ENCODE results near the gene ENDOG. TPM values are rescaled to one million over a fixed set of nuclear protein-coding genes. Genes with fewer than 3 reads are reported as not detected.

Gene ENDOG
- total and polyA plus RNA-seq, 2 experiments from 2014 or later = 15.1 to 23.5 TPM

DNA sequence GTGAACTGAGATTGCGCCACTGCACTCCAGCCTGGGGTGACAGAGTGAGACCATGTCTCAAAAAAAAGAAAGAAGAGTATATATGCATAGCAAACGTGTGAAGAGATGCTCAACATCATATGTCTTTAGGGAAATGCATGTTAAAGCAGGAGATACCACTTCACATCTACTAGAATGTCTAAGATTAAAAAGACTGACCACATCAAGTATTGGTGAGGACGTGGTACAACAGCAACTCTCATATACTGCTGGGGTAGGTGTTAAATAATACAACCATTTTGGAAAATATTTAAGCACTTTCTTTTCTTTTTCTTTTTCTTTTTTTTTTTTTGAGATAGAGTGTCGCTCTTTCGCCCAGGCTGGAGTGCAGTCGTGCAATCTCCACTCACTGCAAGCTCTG lies 32.9 kb upstream of the ENDOG start:
- H3K9me2 ChIP-seq (ENCODE audit: insufficient read depth) = no peaks in the 10 kb centered on the region
- no peaks in the 10 kb centered on the region; the same call in 1 of the 3 replicates for H3K36me3 Mint-ChIP-seq (ENCODE audit: low read depth)
- peaks cover 3% of the 10 kb centered on the region; the same call in 2 of the 3 replicates for H3K4me1 Mint-ChIP-seq
- no peak overlapping the region for H3K27ac Mint-ChIP-seq
- H3K27ac ChIP-seq (ENCODE audit: low read depth) = no peak overlapping the region
- H3K9me3 Mint-ChIP-seq = peaks cover 9% of the 10 kb centered on the region; the same call in 2 of the 3 replicates
- H3K27me3 ChIP-seq (ENCODE audit: insufficient read depth) = no peaks in the 10 kb centered on the region
- no peak for TF ChIP-seq JUNB (IDR thresholded peaks at IDR 0.05; ENCODE audit: unreplicated experiment)
- TF ChIP-seq ZNF331 (CRISPR knock-in tag; IDR thresholded peaks at IDR 0.05; ENCODE audit: low read depth) = no peak
- no peak for TF ChIP-seq EZH2phosphoT487 (IDR thresholded peaks at IDR 0.05; ENCODE audit: unreplicated experiment)
- TF ChIP-seq, protein P1, sequence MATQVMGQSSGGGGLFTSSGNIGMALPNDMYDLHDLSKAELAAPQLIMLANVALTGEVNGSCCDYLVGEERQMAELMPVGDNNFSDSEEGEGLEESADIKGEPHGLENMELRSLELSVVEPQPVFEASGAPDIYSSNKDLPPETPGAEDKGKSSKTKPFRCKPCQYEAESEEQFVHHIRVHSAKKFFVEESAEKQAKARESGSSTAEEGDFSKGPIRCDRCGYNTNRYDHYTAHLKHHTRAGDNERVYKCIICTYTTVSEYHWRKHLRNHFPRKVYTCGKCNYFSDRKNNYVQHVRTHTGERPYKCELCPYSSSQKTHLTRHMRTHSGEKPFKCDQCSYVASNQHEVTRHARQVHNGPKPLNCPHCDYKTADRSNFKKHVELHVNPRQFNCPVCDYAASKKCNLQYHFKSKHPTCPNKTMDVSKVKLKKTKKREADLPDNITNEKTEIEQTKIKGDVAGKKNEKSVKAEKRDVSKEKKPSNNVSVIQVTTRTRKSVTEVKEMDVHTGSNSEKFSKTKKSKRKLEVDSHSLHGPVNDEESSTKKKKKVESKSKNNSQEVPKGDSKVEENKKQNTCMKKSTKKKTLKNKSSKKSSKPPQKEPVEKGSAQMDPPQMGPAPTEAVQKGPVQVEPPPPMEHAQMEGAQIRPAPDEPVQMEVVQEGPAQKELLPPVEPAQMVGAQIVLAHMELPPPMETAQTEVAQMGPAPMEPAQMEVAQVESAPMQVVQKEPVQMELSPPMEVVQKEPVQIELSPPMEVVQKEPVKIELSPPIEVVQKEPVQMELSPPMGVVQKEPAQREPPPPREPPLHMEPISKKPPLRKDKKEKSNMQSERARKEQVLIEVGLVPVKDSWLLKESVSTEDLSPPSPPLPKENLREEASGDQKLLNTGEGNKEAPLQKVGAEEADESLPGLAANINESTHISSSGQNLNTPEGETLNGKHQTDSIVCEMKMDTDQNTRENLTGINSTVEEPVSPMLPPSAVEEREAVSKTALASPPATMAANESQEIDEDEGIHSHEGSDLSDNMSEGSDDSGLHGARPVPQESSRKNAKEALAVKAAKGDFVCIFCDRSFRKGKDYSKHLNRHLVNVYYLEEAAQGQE (IDR thresholded peaks at IDR 0.05; ENCODE audit: unreplicated experiment) = no peak
- DNase-seq (ENCODE audit: low spot score) (no peak), ATAC-seq (no peak)
- H3F3A ChIP-seq (replicated peaks; ENCODE audit: low read depth) = peaks cover 16% of the 10 kb centered on the region
- H2AFZ ChIP-seq = no peak overlapping the region
- H3K4me2 ChIP-seq = no peak overlapping the region
- no peaks in the 10 kb centered on the region for H3K36me3 ChIP-seq (ENCODE audit: insufficient read depth)
- H4K20me1 ChIP-seq (replicated peaks; ENCODE audit: insufficient read depth) = no peaks in the 10 kb centered on the region
- H3K4me3 Mint-ChIP-seq = no peak overlapping the region
- H3K4me1 ChIP-seq (ENCODE audit: insufficient read depth) = peaks cover 7% of the 10 kb centered on the region
- H3K27me3 Mint-ChIP-seq (ENCODE audit: insufficient read depth, low read depth, poor library complexity) = peaks cover 8% of the 10 kb centered on the region
- H3K79me2 ChIP-seq (replicated peaks; ENCODE audit: insufficient read depth) = peaks cover 15% of the 10 kb centered on the region
- H3K4me3 ChIP-seq = no peak overlapping the region

DNA sequence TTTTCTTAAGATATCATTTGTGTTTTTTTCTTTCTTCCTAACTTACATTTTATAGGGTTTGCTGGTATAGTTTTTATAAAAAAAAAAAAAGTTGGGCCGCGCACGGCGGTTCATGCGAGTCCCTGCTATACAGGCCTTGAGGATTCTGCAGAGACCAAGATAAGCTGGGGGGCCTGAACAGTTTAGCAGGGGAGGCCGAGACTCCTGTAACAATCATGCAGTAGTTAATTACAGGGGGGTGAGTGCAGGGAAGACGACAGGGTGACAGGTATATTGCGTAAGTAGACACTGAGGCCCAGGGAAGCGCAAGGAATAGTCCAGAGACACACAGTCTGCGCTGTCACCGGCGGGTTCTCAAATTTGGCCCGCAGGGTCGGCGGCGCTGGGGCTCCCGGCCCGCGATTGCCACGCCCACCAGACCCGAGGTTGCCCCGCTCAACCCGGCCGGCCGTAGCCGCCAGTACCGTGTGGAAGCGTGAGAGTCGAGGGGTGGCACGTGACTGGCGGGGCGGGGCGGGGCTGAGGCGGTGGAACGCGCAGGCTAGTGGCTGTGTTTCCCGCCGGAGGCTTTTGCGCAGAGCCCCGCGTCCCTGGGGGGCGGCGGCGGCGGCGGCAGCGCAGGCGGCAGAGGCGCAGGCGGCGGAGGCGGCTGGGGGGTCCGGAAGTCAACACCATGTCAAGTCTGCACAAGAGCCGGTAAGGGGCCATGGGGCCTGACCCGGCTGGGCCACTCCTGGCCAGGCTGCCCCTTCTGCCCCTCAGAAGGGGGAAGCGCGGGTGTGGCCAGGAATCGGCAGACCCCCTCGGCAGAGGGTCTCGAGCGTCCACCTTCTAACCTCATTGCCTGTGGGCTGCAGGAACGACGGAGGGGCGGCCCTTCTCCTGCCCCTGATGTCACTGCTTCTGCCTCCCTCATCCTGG lies 31.4 kb upstream of the ENDOG start, which contains the start of gene TBC1D13:
TSS of gene TBC1D13 (plus strand) at position 573 of the 921 bp plus-strand sequence. CDS start at position 674, 101 bp downstream.
- peak within 1 kb of the TSS; percentile 100 for H2AFZ ChIP-seq
- no peaks in the 10 kb centered on the region for H4K20me1 ChIP-seq (replicated peaks; ENCODE audit: insufficient read depth)
- H3K27me3 ChIP-seq (ENCODE audit: insufficient read depth) = no peaks in the 10 kb centered on the region
- no peaks in the 10 kb centered on the region for H3K36me3 ChIP-seq (ENCODE audit: insufficient read depth)
- peak; percentile 81 for TF ChIP-seq POLR2AphosphoS5 (IDR thresholded peaks at IDR 0.05; ENCODE audit: low read depth)
- no peak for TF ChIP-seq EZH2phosphoT487 (IDR thresholded peaks at IDR 0.05; ENCODE audit: unreplicated experiment)
- TF ChIP-seq CREB1 (CRISPR knock-in tag; IDR thresholded peaks at IDR 0.05; ENCODE audit: low read depth) = peak; percentile 80
- Mint-ChIP-seq H3K36me3 (ENCODE audit: low read depth) (peaks cover 1% of the 10 kb centered on the region; the same call in 2 of the 3 replicates), H3K4me3 (peak within 1 kb of the TSS; percentile 93), H3K4me1 (peaks cover 3% of the 10 kb centered on the region; the same call in 2 of the 3 replicates), H3K27ac (peak within 1 kb of the TSS; percentile 67; the same call in 1 of the 2 replicates), H3K9me3 (peaks cover 1% of the 10 kb centered on the region; the same call in 2 of the 3 replicates), H3K27me3 (ENCODE audit: insufficient read depth, low read depth, poor library complexity) (peaks cover 8% of the 10 kb centered on the region)
- peak within 1 kb of the TSS; percentile 95 for H3K4me3 ChIP-seq
- peak within 1 kb of the TSS; percentile 99 for H3K4me2 ChIP-seq
- peaks cover 15% of the 10 kb centered on the region for H3K79me2 ChIP-seq (replicated peaks; ENCODE audit: insufficient read depth)
- no peaks in the 10 kb centered on the region for H3K9me2 ChIP-seq (ENCODE audit: insufficient read depth)
- H3F3A ChIP-seq (replicated peaks; ENCODE audit: low read depth) = peaks cover 16% of the 10 kb centered on the region
- ATAC-seq (peak; percentile 98), DNase-seq (ENCODE audit: low spot score) (peak; percentile 94)
- peak within 1 kb of the TSS; percentile 66; the same call in 1 of the 2 replicates for H3K27ac ChIP-seq (ENCODE audit: low read depth)
- peaks cover 7% of the 10 kb centered on the region for H3K4me1 ChIP-seq (ENCODE audit: insufficient read depth)

Measured in GM23338 (cell line).